ENCODE measurements around the gene DDR1.
"Not testable (repeated sequence)": the region's sequence is repeated elsewhere in the genome, so short reads cannot be mapped to it uniquely, and the experiment has no call there.

DDR1 gene

GRCh38 chr6:30924040-30924627, 39.8 kb downstream of the DDR1 start:
- not testable (repeated sequence) for H2AFZ ChIP-seq (ENCODE audit: low read length, unreplicated experiment); H3K79me2 ChIP-seq (ENCODE audit: control insufficient read depth, insufficient read depth, low read length, unreplicated experiment); H3K27ac ChIP-seq (ENCODE audit: low read depth, low read length); H3K4me1 ChIP-seq (ENCODE audit: control insufficient read depth, insufficient read depth, low read length, unreplicated experiment); H3K4me3 ChIP-seq (ENCODE audit: low read depth, low read length); H3K27me3 ChIP-seq (ENCODE audit: insufficient read depth, low read length)
- H3K36me3 ChIP-seq (ENCODE audit: insufficient read depth, low read length): peaks cover 17% of the 10 kb centered on the region; the same call in 1 of the 2 replicates

GRCh38 chr6:30926644-30927043, 42.3 kb downstream of the DDR1 start:
- H3K27ac ChIP-seq (ENCODE audit: low read depth, low read length): no peak overlapping the region
- peaks cover 5% of the 10 kb centered on the region for H3K4me1 ChIP-seq (ENCODE audit: control insufficient read depth, insufficient read depth, low read length, unreplicated experiment)
- no peaks in the 10 kb centered on the region for H3K27me3 ChIP-seq (ENCODE audit: insufficient read depth, low read length)
- H3K36me3 ChIP-seq (ENCODE audit: insufficient read depth, low read length): peaks cover 13% of the 10 kb centered on the region; the same call in 1 of the 2 replicates
- H3K4me3 ChIP-seq (ENCODE audit: low read depth, low read length): no peak overlapping the region
- H2AFZ ChIP-seq (ENCODE audit: low read length, unreplicated experiment): no peak overlapping the region
- H3K79me2 ChIP-seq (ENCODE audit: control insufficient read depth, insufficient read depth, low read length, unreplicated experiment): no peaks in the 10 kb centered on the region

GRCh38 chr6:30927080-30927479, 42.8 kb downstream of the DDR1 start:
- not testable (repeated sequence) for H2AFZ ChIP-seq (ENCODE audit: low read length, unreplicated experiment); H3K27ac ChIP-seq (ENCODE audit: low read depth, low read length); H3K79me2 ChIP-seq (ENCODE audit: control insufficient read depth, insufficient read depth, low read length, unreplicated experiment); H3K27me3 ChIP-seq (ENCODE audit: insufficient read depth, low read length); H3K4me1 ChIP-seq (ENCODE audit: control insufficient read depth, insufficient read depth, low read length, unreplicated experiment); H3K4me3 ChIP-seq (ENCODE audit: low read depth, low read length)
- H3K36me3 ChIP-seq (ENCODE audit: insufficient read depth, low read length): peaks cover 13% of the 10 kb centered on the region; the same call in 1 of the 2 replicates

GRCh38 chr6:30928677-30929076, 44.4 kb downstream of the DDR1 start:
- Histone ChIP-seq H3K27ac (ENCODE audit: low read depth, low read length) (no peak overlapping the region), H3K36me3 (ENCODE audit: insufficient read depth, low read length) (peaks cover 13% of the 10 kb centered on the region; the same call in 1 of the 2 replicates), H2AFZ (ENCODE audit: low read length, unreplicated experiment) (no peak overlapping the region), H3K27me3 (ENCODE audit: insufficient read depth, low read length) (no peaks in the 10 kb centered on the region), H3K79me2 (ENCODE audit: control insufficient read depth, insufficient read depth, low read length, unreplicated experiment) (no peaks in the 10 kb centered on the region), H3K4me1 (ENCODE audit: control insufficient read depth, insufficient read depth, low read length, unreplicated experiment) (peaks cover 5% of the 10 kb centered on the region), H3K4me3 (ENCODE audit: low read depth, low read length) (no peak overlapping the region)

GRCh38 chr6:30930506-30930905, 46.2 kb downstream of the DDR1 start:
- peaks cover 5% of the 10 kb centered on the region for H3K4me1 ChIP-seq (ENCODE audit: control insufficient read depth, insufficient read depth, low read length, unreplicated experiment)
- H2AFZ ChIP-seq (ENCODE audit: low read length, unreplicated experiment): no peak overlapping the region
- no peak overlapping the region for H3K4me3 ChIP-seq (ENCODE audit: low read depth, low read length)
- H3K27ac ChIP-seq (ENCODE audit: low read depth, low read length): no peak overlapping the region
- no peaks in the 10 kb centered on the region for H3K27me3 ChIP-seq (ENCODE audit: insufficient read depth, low read length)
- peaks cover 13% of the 10 kb centered on the region; the same call in 1 of the 2 replicates for H3K36me3 ChIP-seq (ENCODE audit: insufficient read depth, low read length)
- no peaks in the 10 kb centered on the region for H3K79me2 ChIP-seq (ENCODE audit: control insufficient read depth, insufficient read depth, low read length, unreplicated experiment)

GRCh38 chr6:30931272-30931671, 47.0 kb downstream of the DDR1 start:
- Histone ChIP-seq H3K4me1 (ENCODE audit: control insufficient read depth, insufficient read depth, low read length, unreplicated experiment) (peaks cover 5% of the 10 kb centered on the region), H3K4me3 (ENCODE audit: low read depth, low read length) (no peak overlapping the region), H3K36me3 (ENCODE audit: insufficient read depth, low read length) (peaks cover 13% of the 10 kb centered on the region; the same call in 1 of the 2 replicates), H2AFZ (ENCODE audit: low read length, unreplicated experiment) (no peak overlapping the region), H3K79me2 (ENCODE audit: control insufficient read depth, insufficient read depth, low read length, unreplicated experiment) (no peaks in the 10 kb centered on the region), H3K27me3 (ENCODE audit: insufficient read depth, low read length) (no peaks in the 10 kb centered on the region), H3K27ac (ENCODE audit: low read depth, low read length) (no peak overlapping the region)

- H3K36me3 ChIP-seq (ENCODE audit: insufficient read depth, low read length): peaks cover 13% of the 10 kb centered on the region; the same call in 1 of the 2 replicates
- H3K27me3 ChIP-seq (ENCODE audit: insufficient read depth, low read length): no peaks in the 10 kb centered on the region
- H3K4me3 ChIP-seq (ENCODE audit: low read depth, low read length): no peak within 1 kb of the TSS
- no peaks in the 10 kb centered on the region for H3K4me1 ChIP-seq (ENCODE audit: control insufficient read depth, insufficient read depth, low read length, unreplicated experiment)
- H2AFZ ChIP-seq (ENCODE audit: low read length, unreplicated experiment): no peak within 1 kb of the TSS
- H3K27ac ChIP-seq (ENCODE audit: low read depth, low read length): no peak within 1 kb of the TSS
- no peaks in the 10 kb centered on the region for H3K79me2 ChIP-seq (ENCODE audit: control insufficient read depth, insufficient read depth, low read length, unreplicated experiment)
These were observed 47.8 kb downstream of the DDR1 start, which contains the start of gene SFTA2 for GRCh38 chr6:30931969-30932645. TSS of gene SFTA2 (minus strand) at chr6:30932170. CDS start at chr6:30932096, 74 bp downstream.

GRCh38 chr6:30932665-30933365, 48.5 kb downstream of the DDR1 start:
- no peaks in the 10 kb centered on the region for H3K27me3 ChIP-seq (ENCODE audit: insufficient read depth, low read length)
- no peaks in the 10 kb centered on the region for H3K79me2 ChIP-seq (ENCODE audit: control insufficient read depth, insufficient read depth, low read length, unreplicated experiment)
- no peak overlapping the region for H2AFZ ChIP-seq (ENCODE audit: low read length, unreplicated experiment)
- H3K36me3 ChIP-seq (ENCODE audit: insufficient read depth, low read length): peaks cover 11% of the 10 kb centered on the region; the same call in 1 of the 2 replicates
- no peak overlapping the region for H3K4me3 ChIP-seq (ENCODE audit: low read depth, low read length)
- H3K27ac ChIP-seq (ENCODE audit: low read depth, low read length): no peak overlapping the region
- no peaks in the 10 kb centered on the region for H3K4me1 ChIP-seq (ENCODE audit: control insufficient read depth, insufficient read depth, low read length, unreplicated experiment)

- Histone ChIP-seq H3K4me1 (ENCODE audit: control insufficient read depth, insufficient read depth, low read length, unreplicated experiment) (no peaks in the 10 kb centered on the region), H2AFZ (ENCODE audit: low read length, unreplicated experiment) (no peak overlapping the region), H3K36me3 (ENCODE audit: insufficient read depth, low read length) (no peaks in the 10 kb centered on the region), H3K79me2 (ENCODE audit: control insufficient read depth, insufficient read depth, low read length, unreplicated experiment) (no peaks in the 10 kb centered on the region), H3K4me3 (ENCODE audit: low read depth, low read length) (no peak overlapping the region), H3K27me3 (ENCODE audit: insufficient read depth, low read length) (no peaks in the 10 kb centered on the region), H3K27ac (ENCODE audit: low read depth, low read length) (no peak overlapping the region)
These were observed 50.7 kb downstream of the DDR1 start for GRCh38 chr6:30935018-30935417.

- H3K4me1 ChIP-seq (ENCODE audit: control insufficient read depth, insufficient read depth, low read length, unreplicated experiment): peaks cover 2% of the 10 kb centered on the region
- no peak overlapping the region for H3K27ac ChIP-seq (ENCODE audit: low read depth, low read length)
- no peak overlapping the region for H3K4me3 ChIP-seq (ENCODE audit: low read depth, low read length)
- H3K79me2 ChIP-seq (ENCODE audit: control insufficient read depth, insufficient read depth, low read length, unreplicated experiment): no peaks in the 10 kb centered on the region
- no peaks in the 10 kb centered on the region for H3K36me3 ChIP-seq (ENCODE audit: insufficient read depth, low read length)
- no peaks in the 10 kb centered on the region for H3K27me3 ChIP-seq (ENCODE audit: insufficient read depth, low read length)
- no peak overlapping the region for H2AFZ ChIP-seq (ENCODE audit: low read length, unreplicated experiment)
These were observed 52.9 kb downstream of the DDR1 start for GRCh38 chr6:30937265-30937664.
